ENCODE data around the gene LRRC45. TPM values are rescaled to one million over a fixed set of nuclear protein-coding genes. Genes with fewer than 3 reads are reported as not detected.
"Not testable (repeated sequence)": the region's sequence is repeated elsewhere in the genome, so short reads cannot be mapped to it uniquely, and the experiment has no call there.

The LRRC45 gene
- total and polyA plus RNA-seq, 8 donors, result 8.3 to 171 (median 21.0) TPM

DNA sequence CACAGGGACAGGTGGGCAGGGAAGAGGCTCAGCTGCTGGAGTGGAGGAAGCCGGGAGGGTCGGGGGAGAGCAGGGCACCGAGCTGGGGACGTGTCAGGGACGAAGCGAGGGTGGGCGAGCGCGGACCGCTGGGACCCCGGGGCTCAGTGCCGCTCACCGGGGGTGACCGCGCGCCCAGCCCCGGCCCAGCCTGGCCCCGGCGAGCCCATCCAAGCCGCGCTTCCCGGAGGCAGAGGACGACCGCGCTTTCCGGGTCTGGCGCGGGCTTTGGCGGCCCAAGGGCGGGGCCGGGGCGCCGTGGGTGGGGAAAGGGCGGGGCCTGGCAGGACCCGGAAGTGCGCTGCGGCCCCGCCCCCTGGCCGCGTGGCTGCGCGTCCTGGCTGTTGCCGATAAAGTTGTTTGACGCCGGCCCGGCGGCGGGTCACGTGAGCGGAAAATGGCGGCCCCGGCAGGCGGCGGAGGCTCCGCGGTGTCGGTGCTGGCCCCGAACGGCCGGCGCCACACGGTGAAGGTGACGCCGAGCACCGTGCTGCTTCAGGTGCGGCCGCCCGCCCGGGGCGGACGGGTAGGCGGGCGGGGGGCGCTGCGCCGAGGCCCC lies 45.8 kb upstream of the LRRC45 start, which contains the start of gene ASPSCR1:
TSS of gene ASPSCR1 (plus strand) at position 419 of the 598 bp plus-strand sequence. CDS start at position 437, 18 bp downstream.
- peaks cover 0 to 29% (median 18%) of the 10 kb centered on the region in 4 donors for H3K36me3 ChIP-seq
- intact Hi-C loops (cut with DNase I; ENCODE audit: low total_unique reads), result no loop called here
- peak in 1 of 4 donors; percentile 70 for TF ChIP-seq POLR2A (IDR thresholded peaks at IDR 0.05)
- TF ChIP-seq, protein P1, sequence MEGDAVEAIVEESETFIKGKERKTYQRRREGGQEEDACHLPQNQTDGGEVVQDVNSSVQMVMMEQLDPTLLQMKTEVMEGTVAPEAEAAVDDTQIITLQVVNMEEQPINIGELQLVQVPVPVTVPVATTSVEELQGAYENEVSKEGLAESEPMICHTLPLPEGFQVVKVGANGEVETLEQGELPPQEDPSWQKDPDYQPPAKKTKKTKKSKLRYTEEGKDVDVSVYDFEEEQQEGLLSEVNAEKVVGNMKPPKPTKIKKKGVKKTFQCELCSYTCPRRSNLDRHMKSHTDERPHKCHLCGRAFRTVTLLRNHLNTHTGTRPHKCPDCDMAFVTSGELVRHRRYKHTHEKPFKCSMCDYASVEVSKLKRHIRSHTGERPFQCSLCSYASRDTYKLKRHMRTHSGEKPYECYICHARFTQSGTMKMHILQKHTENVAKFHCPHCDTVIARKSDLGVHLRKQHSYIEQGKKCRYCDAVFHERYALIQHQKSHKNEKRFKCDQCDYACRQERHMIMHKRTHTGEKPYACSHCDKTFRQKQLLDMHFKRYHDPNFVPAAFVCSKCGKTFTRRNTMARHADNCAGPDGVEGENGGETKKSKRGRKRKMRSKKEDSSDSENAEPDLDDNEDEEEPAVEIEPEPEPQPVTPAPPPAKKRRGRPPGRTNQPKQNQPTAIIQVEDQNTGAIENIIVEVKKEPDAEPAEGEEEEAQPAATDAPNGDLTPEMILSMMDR (IDR thresholded peaks at IDR 0.05), result no peak
- TF ChIP-seq EP300 (IDR thresholded peaks at IDR 0.05), result no peak
- TF ChIP-seq POLR2AphosphoS5 (IDR thresholded peaks at IDR 0.05), result peak; percentile 42 to 91 (median 89)
- peak; percentile 94 to 97 for DNase-seq
- H3K9me3 ChIP-seq, result peaks cover 0 to 5% (median 0%) of the 10 kb centered on the region in 4 donors
- peaks cover 8 to 45% (median 39%) of the 10 kb centered on the region in 4 donors for H3K4me1 ChIP-seq
- 0 to 4% (median 0%) methylated on average over 11 to 76 of the region's 76 CpGs for WGBS, 5 donors
- H3K4me3 ChIP-seq, result peak within 1 kb of the TSS; percentile 68 to 96 (median 86)
- H3K27ac ChIP-seq, result peak within 1 kb of the TSS; percentile 91 to 98 (median 94)
- H3K27me3 ChIP-seq, result no peaks in the 10 kb centered on the region

DNA sequence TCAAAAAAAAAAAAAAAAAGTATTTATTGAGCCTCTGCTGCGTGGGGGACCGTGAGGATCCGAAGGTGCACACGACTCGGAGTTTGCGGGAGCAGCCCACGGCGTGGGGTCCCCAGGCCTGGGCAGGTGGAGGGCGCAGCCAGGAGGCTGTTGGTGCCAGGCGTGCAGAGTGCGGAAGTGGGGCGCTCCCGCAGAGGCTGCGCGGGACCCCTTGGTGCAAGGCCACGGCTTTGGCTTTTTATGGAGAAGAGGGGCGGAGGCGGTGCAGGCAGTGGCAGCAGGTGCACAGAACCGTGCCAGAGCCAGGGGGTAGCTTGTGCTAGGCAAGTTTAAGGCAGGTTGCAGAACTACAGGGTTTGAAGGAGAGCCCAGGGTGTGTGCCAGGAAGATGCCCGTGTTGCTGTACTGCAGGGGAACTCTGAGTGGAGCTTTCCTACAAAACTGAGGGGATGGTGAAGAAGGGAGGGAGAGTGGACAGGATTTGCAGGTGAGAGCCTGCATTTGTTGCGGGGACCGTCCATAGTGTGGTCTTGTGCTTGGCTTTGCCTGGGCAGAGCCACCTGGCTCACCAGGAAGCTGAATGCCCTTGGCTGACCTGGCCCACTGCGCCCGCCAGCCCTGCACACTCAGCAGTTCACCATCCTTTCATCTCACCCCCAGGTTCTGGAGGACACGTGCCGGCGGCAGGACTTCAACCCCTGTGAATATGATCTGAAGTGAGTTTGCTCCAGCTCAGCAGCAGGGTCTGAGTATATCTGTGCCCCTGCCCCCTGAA lies 44.4 kb upstream of the LRRC45 start:
- Histone ChIP-seq H3K4me3 (peak overlapping the region; percentile 68 to 96 (median 86)), H3K9me3 (peaks cover 0 to under 1% (median 0%) of the 10 kb centered on the region in 4 donors), H3K27me3 (no peaks in the 10 kb centered on the region), H3K36me3 (peaks cover 0 to 41% (median 29%) of the 10 kb centered on the region in 4 donors), H3K27ac (peak overlapping the region in 4 of 5 donors; percentile 91 to 98 (median 93)), H3K4me1 (peaks cover 8 to 50% (median 39%) of the 10 kb centered on the region in 4 donors)
- TF ChIP-seq POLR2A (IDR thresholded peaks at IDR 0.05) (no peak), EP300 (IDR thresholded peaks at IDR 0.05) (no peak), POLR2AphosphoS5 (IDR thresholded peaks at IDR 0.05) (no peak)
- TF ChIP-seq, protein P1 (IDR thresholded peaks at IDR 0.05), result no peak
- WGBS, 5 donors, result 66 to 79% (median 70%) methylated on average over 27 of the region's 27 CpGs
- intact Hi-C loops (cut with DNase I; ENCODE audit: low total_unique reads), result no loop called here
- DNase-seq, result peak in 1 of 2 donors; percentile 52

DNA sequence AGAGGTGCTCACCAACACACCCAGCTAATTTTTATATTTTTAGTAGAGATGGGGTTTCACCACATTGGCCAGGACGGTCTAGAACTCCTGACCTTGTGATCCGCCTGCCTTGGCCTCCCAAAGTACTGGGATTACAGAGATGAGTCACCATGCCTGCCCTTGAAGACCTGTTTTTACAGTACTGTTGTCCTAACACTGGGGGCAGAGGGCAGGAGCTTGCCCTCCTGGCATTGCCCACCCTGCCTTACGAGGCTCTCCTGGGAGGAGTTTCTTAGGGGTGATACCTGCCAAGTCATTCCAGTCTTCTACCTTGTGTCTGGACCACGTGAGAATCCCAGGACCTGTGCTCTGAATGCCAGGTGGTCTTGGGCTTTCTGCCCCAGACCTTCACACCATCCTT lies 43.0 kb upstream of the LRRC45 start:
- H3K9me3 ChIP-seq, result no peaks in the 10 kb centered on the region
- intact Hi-C loops (cut with DNase I; ENCODE audit: low total_unique reads), result no loop called here
- H3K36me3 ChIP-seq, result peaks cover 5 to 55% (median 43%) of the 10 kb centered on the region in 4 donors
- no peak for TF ChIP-seq POLR2AphosphoS5 (IDR thresholded peaks at IDR 0.05)
- TF ChIP-seq POLR2A (IDR thresholded peaks at IDR 0.05), result no peak
- TF ChIP-seq EP300 (IDR thresholded peaks at IDR 0.05), result no peak
- TF ChIP-seq, protein P1 (IDR thresholded peaks at IDR 0.05), result no peak
- H3K4me3 ChIP-seq, result no peak overlapping the region
- no peaks in the 10 kb centered on the region for H3K27me3 ChIP-seq
- H3K4me1 ChIP-seq, result peaks cover 8 to 50% (median 39%) of the 10 kb centered on the region in 4 donors
- H3K27ac ChIP-seq, result no peak overlapping the region
- WGBS, 5 donors, result 91 to 94% (median 93%) methylated on average over 4 of the region's 4 CpGs
- no peak for DNase-seq

DNA sequence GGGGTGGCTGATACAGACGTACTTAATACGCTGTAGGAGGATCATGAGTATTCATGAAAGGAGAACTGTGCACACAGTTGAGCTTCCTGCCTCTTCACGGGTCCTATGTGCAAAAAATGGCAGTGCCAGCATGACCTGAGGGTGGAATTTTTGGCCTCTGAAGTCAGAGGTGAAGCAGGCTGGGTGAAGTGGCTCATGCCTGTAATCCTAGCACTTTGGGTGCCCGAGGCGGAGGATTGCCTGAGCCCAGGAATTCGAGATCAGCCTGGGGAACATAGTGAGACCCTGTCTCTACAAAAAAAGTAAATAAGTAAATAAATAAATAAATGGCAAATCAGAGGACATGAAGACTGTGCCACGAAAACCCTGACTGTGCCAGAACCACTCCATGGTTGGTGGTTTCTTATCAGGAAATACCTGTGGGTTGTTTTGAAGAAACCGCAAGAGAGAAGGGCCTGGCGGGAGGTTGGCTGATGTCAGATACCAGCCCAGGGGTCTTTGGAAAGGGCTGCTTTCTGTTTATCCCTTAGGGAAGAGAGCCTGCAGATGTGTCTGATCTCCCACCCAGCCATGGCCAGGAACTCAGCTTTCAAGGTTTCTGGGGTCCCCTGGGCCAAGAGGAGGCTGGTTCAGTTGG lies 42.3 kb upstream of the LRRC45 start:
- WGBS, 5 donors, result 43 to 63% (median 58%) methylated on average over 9 of the region's 9 CpGs
- Histone ChIP-seq H3K9me3 (no peaks in the 10 kb centered on the region), H3K4me3 (no peak overlapping the region), H3K27me3 (no peaks in the 10 kb centered on the region), H3K4me1 (peaks cover 8 to 50% (median 39%) of the 10 kb centered on the region in 4 donors), H3K36me3 (peaks cover 12 to 62% (median 50%) of the 10 kb centered on the region in 4 donors), H3K27ac (no peak overlapping the region)
- intact Hi-C loops (cut with DNase I; ENCODE audit: low total_unique reads), result no loop called here
- no peak for TF ChIP-seq EP300 (IDR thresholded peaks at IDR 0.05)
- TF ChIP-seq, protein P1 (IDR thresholded peaks at IDR 0.05), result no peak
- no peak for TF ChIP-seq POLR2A (IDR thresholded peaks at IDR 0.05)
- TF ChIP-seq POLR2AphosphoS5 (IDR thresholded peaks at IDR 0.05), result no peak
- DNase-seq, result no peak

DNA sequence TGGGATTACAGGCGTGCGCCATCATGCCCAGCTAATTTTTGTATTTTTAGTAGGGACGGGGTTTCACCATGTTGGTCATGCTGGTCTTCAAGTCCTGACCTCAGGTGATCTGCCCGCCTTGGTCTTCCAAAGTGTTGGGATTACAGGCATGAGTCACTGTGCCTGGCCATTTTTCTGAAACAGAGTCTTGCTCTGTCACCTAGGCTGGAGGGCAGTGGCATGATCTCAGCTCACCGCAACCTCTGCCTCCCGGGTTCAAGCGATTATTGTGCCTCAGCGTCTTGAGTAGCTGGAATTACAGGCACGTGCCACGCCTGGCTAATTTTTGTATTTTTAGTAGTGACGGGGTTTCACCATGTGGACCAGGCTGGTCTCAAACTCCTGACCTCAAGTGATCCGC lies 41.6 kb upstream of the LRRC45 start:
- H3K4me3 ChIP-seq; DNase-seq; intact Hi-C loops (cut with DNase I; ENCODE audit: low total_unique reads); H3K27ac ChIP-seq; H3K27me3 ChIP-seq; H3K9me3 ChIP-seq: not testable (repeated sequence)
- peaks cover 12 to 69% (median 57%) of the 10 kb centered on the region in 4 donors for H3K36me3 ChIP-seq
- WGBS, 5 donors, result 92 to 96% (median 94%) methylated on average over 12 of the region's 12 CpGs
- H3K4me1 ChIP-seq, result peaks cover 8 to 46% (median 37%) of the 10 kb centered on the region in 4 donors

All from stomach (tissue), 9 donors.